Heart left ventricle (tissue), 13 donors: ENCODE measurements around the gene PAEP.

Source experiments
- CTCF ChIP-seq, 12 donors: fragments of 200-600 bp; sonication (generic) in 4 of 12; IDR thresholded peaks; one replicate each; pipeline versions ENCODE4 v1.5.0 to v1.8.0; 2018 to 2022; ENCODE audit warnings: antibody characterized with exemption in 12 of 12, mild to moderate bottlenecking in 5 of 12
- POLR2A ChIP-seq, 2 donors: fragments of 450-650 bp; IDR thresholded peaks; one replicate each; pipeline ENCODE4 v1.6.1; 2017; ENCODE audit warnings: antibody characterized with exemption in 2 of 2, mild to moderate bottlenecking in 2 of 2, moderate library complexity in 2 of 2
- donor health status: ischemic (EF 13 %, LVEDD 7.1; RV severe dilation, severe dysfunction).
- donor health status: DM: no; HTN: yes; CAD: no.
- donor health status: DM: no; HTN: no; CAD: no.
- donor health status: ischemic (EF 25% LVEDD 6.9; RV normal size, moderate dysfunction).
- donor health status: ischemic (EF 25% LVEDD 5.7; RV mildly dilated, moderate dysfunction).
- donor health status: ischemic (EF 35%, LVEDD 5.7; RV mildly dilated, moderate dysfunction).
- donor health status: nonischemic (EF 11% LVEDD 7.7; RV severe dilation, severe dysfunction).
- donor health status: DM: yes; HTN: yes; CAD: no.
- donor health status: PGD.
- donor health status: ischemic (EF 29% LVEDD 5.4; RV normal size, mild dysfunction).
- donor health status: nonischemic (EF 23%, LVEDD 6.1; RV moderate dilation, normal function).

DNA sequence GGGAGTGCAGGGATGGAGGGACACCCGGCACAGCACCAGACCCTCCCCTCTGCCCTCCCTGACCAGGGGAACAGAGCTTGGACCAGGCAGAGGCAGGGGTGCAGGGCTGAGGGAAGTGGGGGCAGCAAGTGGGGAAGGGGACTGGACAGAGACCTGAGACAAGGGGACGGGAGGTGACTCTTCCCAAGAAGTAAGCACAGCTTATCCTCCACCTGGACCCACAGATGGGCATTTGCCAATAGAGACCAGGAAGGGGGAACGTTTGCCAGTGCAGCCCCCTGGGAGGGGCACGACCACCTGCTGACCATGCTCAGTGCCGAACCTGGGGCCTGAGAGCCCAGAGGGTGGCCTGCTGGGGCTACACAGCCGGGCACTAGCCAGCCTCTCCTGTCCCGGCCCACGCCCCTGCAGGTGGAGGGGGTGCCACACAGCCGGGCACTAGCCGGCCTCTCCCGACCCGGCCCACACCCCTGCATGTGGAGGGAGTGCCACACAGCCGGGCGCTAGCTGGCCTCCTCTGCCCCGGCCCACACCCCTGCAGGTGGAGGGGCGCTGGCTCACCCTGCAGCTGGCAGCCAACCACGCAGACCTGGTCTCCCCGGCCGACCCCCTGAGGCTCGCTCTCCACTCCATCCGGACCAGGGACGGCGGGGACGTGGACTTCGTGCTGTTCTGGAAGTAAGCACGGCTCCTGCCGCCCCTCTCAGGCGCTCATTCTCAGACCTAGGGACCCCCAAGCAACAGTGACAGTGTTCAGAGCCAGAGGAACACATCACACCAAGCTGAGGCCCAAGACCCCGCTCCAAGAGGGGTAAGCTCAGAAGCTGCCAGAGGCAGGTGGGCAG is 53.5 kb downstream of the PAEP start:
- TF ChIP-seq CTCF (IDR thresholded peaks at IDR 0.05), result no peak
- TF ChIP-seq POLR2A (IDR thresholded peaks at IDR 0.05), result no peak
